Activated naive CD4-positive, alpha-beta T cell treated with anti-CD3 and anti-CD28 coated beads, Interleukin-2, amount 50 U/mL, for 24 hours (primary cell): Measurements from ENCODE around the gene IFITM2.

ENCODE experiments used
- H3K27ac Mint-ChIP-seq: one replicate; pipeline ENCODE4 v1.8.0; 2021; ENCODE audit warnings: mild to moderate bottlenecking, mixed read lengths
- H3K27me3 Mint-ChIP-seq: one replicate; pipeline ENCODE4 v1.8.0; 2021; ENCODE audit warnings: mixed read lengths
- H3K36me3 Mint-ChIP-seq: one replicate; pipeline ENCODE4 v1.8.0; 2021; ENCODE audit warnings: mixed read lengths
- H3K4me1 Mint-ChIP-seq: one replicate; pipeline ENCODE4 v1.8.0; 2021; ENCODE audit warnings: mixed read lengths
- H3K4me3 Mint-ChIP-seq: one replicate; pipeline ENCODE4 v1.8.0; 2021; ENCODE audit warnings: mild to moderate bottlenecking, mixed read lengths
- H3K9me3 Mint-ChIP-seq: one replicate; pipeline ENCODE4 v1.8.0; 2021; ENCODE audit warnings: mixed read lengths

The IFITM2 gene

GRCh38 chr11:287821-288477 is 19.7 kb upstream of the IFITM2 start:
- Mint-ChIP-seq H3K36me3 (no peaks in the 10 kb centered on the region), H3K4me3 (peak overlapping the region; percentile 80), H3K27ac (peak overlapping the region; percentile 94), H3K27me3 (no peaks in the 10 kb centered on the region), H3K9me3 (no peaks in the 10 kb centered on the region), H3K4me1 (peaks cover 38% of the 10 kb centered on the region)

GRCh38 chr11:288478-289397 is 18.9 kb upstream of the IFITM2 start, which contains the start of gene PGGHG:
Gene PGGHG, plus strand, starts transcription at chr11:289126. Its CDS starts 691 bp downstream, at chr11:289817.
- H3K27ac Mint-ChIP-seq, result peak within 1 kb of the TSS; percentile 94
- peak within 1 kb of the TSS; percentile 80 for H3K4me3 Mint-ChIP-seq
- H3K9me3 Mint-ChIP-seq, result no peaks in the 10 kb centered on the region
- peaks cover 31% of the 10 kb centered on the region for H3K4me1 Mint-ChIP-seq
- H3K27me3 Mint-ChIP-seq, result no peaks in the 10 kb centered on the region
- no peaks in the 10 kb centered on the region for H3K36me3 Mint-ChIP-seq

DNA sequence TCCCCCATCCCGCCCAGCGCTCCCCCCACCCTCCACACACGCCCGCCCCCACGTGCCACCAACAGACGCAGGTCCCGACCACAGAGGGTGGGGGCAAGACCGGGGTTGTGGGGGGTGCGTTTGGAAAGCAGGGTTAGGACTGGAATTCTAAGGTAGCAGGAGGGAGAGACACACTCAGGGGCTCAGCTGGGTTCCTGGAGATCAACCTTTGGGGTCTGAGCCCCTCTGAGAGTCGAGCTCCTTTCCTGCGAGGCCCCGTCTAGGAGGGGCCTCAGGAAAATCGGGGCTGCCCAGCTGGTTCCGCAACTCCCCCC is 18.3 kb upstream of the IFITM2 start:
- Mint-ChIP-seq H3K36me3 (no peaks in the 10 kb centered on the region), H3K27ac (no peak overlapping the region), H3K9me3 (no peaks in the 10 kb centered on the region), H3K27me3 (no peaks in the 10 kb centered on the region), H3K4me3 (peak overlapping the region; percentile 11), H3K4me1 (peaks cover 30% of the 10 kb centered on the region)

GRCh38 chr11:289712-290620 is 17.6 kb upstream of the IFITM2 start:
- no peaks in the 10 kb centered on the region for H3K27me3 Mint-ChIP-seq
- H3K9me3 Mint-ChIP-seq, result no peaks in the 10 kb centered on the region
- H3K4me3 Mint-ChIP-seq, result peak overlapping the region; percentile 44
- H3K4me1 Mint-ChIP-seq, result peaks cover 30% of the 10 kb centered on the region
- H3K36me3 Mint-ChIP-seq, result no peaks in the 10 kb centered on the region
- H3K27ac Mint-ChIP-seq, result no peak overlapping the region

GRCh38 chr11:290621-291231 is 16.9 kb upstream of the IFITM2 start:
- peaks cover 29% of the 10 kb centered on the region for H3K4me1 Mint-ChIP-seq
- no peak overlapping the region for H3K4me3 Mint-ChIP-seq
- no peaks in the 10 kb centered on the region for H3K9me3 Mint-ChIP-seq
- H3K36me3 Mint-ChIP-seq, result no peaks in the 10 kb centered on the region
- peak overlapping the region; percentile 84 for H3K27ac Mint-ChIP-seq
- no peaks in the 10 kb centered on the region for H3K27me3 Mint-ChIP-seq

GRCh38 chr11:291281-292210 is 16.1 kb upstream of the IFITM2 start:
- H3K4me1 Mint-ChIP-seq, result peaks cover 21% of the 10 kb centered on the region
- H3K4me3 Mint-ChIP-seq, result no peak overlapping the region
- no peaks in the 10 kb centered on the region for H3K36me3 Mint-ChIP-seq
- peak overlapping the region; percentile 84 for H3K27ac Mint-ChIP-seq
- H3K9me3 Mint-ChIP-seq, result no peaks in the 10 kb centered on the region
- no peaks in the 10 kb centered on the region for H3K27me3 Mint-ChIP-seq

GRCh38 chr11:292211-293121 is 15.2 kb upstream of the IFITM2 start:
- H3K36me3 Mint-ChIP-seq, result no peaks in the 10 kb centered on the region
- H3K27me3 Mint-ChIP-seq, result no peaks in the 10 kb centered on the region
- no peak overlapping the region for H3K27ac Mint-ChIP-seq
- no peaks in the 10 kb centered on the region for H3K9me3 Mint-ChIP-seq
- no peak overlapping the region for H3K4me3 Mint-ChIP-seq
- H3K4me1 Mint-ChIP-seq, result peaks cover 20% of the 10 kb centered on the region

DNA sequence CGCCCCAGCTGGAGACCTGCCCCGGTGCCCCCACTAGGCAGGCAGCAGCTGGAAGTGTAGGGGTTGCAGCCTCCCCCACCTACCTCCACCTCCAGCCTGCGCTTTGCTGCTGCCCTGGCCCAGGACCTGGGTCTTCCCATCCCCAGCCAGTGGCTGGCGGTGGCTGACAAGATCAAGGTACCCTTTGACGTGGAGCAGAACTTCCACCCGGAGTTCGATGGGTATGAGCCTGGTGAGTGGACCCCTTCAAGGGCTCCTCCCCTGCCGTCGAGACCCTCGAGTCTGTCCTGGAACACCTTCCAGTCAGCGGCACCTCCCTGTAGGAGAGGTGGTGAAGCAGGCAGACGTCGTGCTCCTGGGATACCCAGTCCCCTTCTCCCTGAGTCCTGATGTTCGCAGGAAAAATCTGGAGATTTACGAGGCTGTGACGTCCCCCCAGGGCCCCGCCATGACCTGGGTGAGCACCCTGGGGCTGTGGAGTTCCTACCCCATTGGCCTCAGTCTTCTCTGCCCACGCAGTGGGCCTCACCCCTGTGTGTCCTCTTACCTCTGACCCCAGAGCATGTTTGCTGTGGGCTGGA is 14.3 kb upstream of the IFITM2 start:
- H3K4me3 Mint-ChIP-seq, result no peak overlapping the region

GRCh38 chr11:293852-294661 is 13.6 kb upstream of the IFITM2 start:
- Mint-ChIP-seq H3K4me1 (peaks cover 24% of the 10 kb centered on the region), H3K36me3 (no peaks in the 10 kb centered on the region), H3K4me3 (no peak overlapping the region), H3K27me3 (no peaks in the 10 kb centered on the region), H3K27ac (no peak overlapping the region), H3K9me3 (no peaks in the 10 kb centered on the region)

More for the DNA sequence above, 14.3 kb upstream of the IFITM2 start:
- no peaks in the 10 kb centered on the region for H3K27me3 Mint-ChIP-seq
- peaks cover 23% of the 10 kb centered on the region for H3K4me1 Mint-ChIP-seq
- no peaks in the 10 kb centered on the region for H3K9me3 Mint-ChIP-seq
- H3K27ac Mint-ChIP-seq, result no peak overlapping the region
- H3K36me3 Mint-ChIP-seq, result no peaks in the 10 kb centered on the region

DNA sequence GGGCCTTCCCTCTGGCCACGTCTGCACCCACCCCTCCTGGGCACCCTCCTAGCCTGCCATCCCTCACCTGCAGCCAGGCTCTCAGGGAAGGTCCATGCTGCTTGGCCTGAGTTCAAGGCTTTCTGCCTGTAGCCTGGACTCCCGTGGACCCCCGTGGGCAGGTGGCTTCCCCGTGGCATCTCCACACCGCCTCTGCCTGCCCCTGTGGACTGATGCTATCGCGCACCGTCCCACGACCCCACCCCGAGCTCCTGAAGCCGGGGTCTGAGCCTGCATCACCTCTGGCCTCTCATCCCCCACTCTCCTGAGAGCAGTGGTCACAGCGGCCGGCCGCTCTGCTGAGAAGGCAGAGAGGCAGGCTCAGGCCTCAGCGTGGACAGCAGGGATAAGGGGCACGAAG is 12.8 kb upstream of the IFITM2 start:
- Mint-ChIP-seq H3K36me3 (no peaks in the 10 kb centered on the region), H3K4me3 (no peak overlapping the region), H3K27ac (no peak overlapping the region), H3K27me3 (no peaks in the 10 kb centered on the region), H3K4me1 (peaks cover 24% of the 10 kb centered on the region), H3K9me3 (no peaks in the 10 kb centered on the region)

DNA sequence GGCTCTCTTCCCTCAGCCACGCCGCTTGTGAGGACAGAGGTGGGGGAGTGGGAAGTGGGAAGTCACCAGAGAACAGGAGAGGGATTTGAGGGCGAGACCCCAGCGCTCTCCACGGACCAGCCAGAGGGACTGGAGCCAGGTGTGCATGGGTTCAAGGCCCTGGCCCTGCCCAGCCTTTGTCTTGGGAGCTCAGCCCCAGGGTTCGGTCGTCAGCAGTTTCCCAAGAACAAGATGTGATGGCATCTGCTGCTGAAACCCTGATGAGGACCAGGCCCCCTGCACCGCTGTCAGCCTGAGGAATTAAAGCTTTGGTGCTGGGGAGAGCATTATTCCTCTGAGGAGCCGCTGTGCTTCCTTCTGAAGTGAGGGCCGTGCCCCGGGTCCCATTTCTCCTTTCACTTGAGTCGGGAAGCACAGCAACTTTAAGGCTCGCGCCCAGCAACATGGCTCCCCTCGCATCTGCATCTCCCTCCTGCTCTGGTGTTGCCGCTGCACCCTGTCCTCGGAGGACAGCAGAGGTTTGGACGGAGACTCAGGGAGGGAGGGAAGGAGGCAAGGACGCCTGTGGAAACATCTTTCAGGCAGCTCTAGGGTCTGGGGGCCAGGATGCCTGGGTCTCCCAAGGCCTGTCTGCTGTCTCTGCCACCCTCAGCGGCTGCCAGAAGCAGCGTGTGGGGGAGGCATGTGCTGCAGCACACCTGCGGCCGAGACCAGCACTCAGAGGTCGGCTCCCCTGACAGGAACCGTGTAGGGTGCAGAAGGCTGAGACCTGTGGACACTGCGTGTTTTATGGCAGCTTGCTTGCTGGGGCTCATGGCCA is 12.1 kb upstream of the IFITM2 start:
- peaks cover 30% of the 10 kb centered on the region for H3K4me1 Mint-ChIP-seq
- no peaks in the 10 kb centered on the region for H3K9me3 Mint-ChIP-seq
- no peak overlapping the region for H3K4me3 Mint-ChIP-seq
- H3K36me3 Mint-ChIP-seq, result no peaks in the 10 kb centered on the region
- no peaks in the 10 kb centered on the region for H3K27me3 Mint-ChIP-seq
- no peak overlapping the region for H3K27ac Mint-ChIP-seq
